ENCODE measurements around the gene CXCR5. TPM values are rescaled to one million over a fixed set of nuclear protein-coding genes. Genes with fewer than 3 reads are reported as not detected.

CXCR5 gene
- total RNA-seq, 4 donors from 2014 or later = 2.5 to 4.1 TPM; not detected in 2

- intact Hi-C loops (cut with DNase I; ENCODE audit: low total_unique reads) = no loop called here
- WGBS, 2 donors (ENCODE audit: low coverage in 1 of 2) = 66 to 75% methylated on average over 3 to 5 of the region's 5 CpGs
- in situ Hi-C loops (cut with MboI; ENCODE audit: low pct_ligation_motif_present in 1 of 4, low pct_unique_long_range_greater_than_20kb in 1 of 4, low sequenced_read_pairs in 3 of 4) = no loop called here
Observed at GRCh38 chr11:118887206-118887605, 3.5 kb downstream of the CXCR5 start.

GRCh38 chr11:118888398-118888797 lies 4.7 kb downstream of the CXCR5 start:
- H3K27ac ChIP-seq = peak overlapping the region; percentile 59 to 84 (median 72)
- H3K36me3 ChIP-seq = no peaks in the 10 kb centered on the region
- 75% methylated on average over 5 of the region's 5 CpGs; no CpG with 5 or more reads in 1 of the 2 donors for WGBS, 2 donors (ENCODE audit: low coverage in 1 of 2)
- intact Hi-C loops (cut with DNase I; ENCODE audit: low total_unique reads) = no loop called here
- no peaks in the 10 kb centered on the region for H3K27me3 ChIP-seq
- no peak for DNase-seq
- H3K4me3 ChIP-seq = no peak overlapping the region
- TF ChIP-seq POLR2A (IDR thresholded peaks at IDR 0.05) (no peak), CTCF (IDR thresholded peaks at IDR 0.05) (no peak), EP300 (IDR thresholded peaks at IDR 0.05; ENCODE audit: low read depth) (no peak), POLR2AphosphoS5 (IDR thresholded peaks at IDR 0.05) (no peak)
- no peaks in the 10 kb centered on the region for H3K9me3 ChIP-seq
- peaks cover 0 to 37% (median 12%) of the 10 kb centered on the region in 4 donors for H3K4me1 ChIP-seq
- in situ Hi-C loops (cut with MboI; ENCODE audit: low pct_ligation_motif_present in 1 of 4, low pct_unique_long_range_greater_than_20kb in 1 of 4, low sequenced_read_pairs in 3 of 4) = no loop called here

More at GRCh38 chr11:118887206-118887605, 3.5 kb downstream of the CXCR5 start:
- Histone ChIP-seq H3K9me3 (no peaks in the 10 kb centered on the region), H3K27me3 (no peaks in the 10 kb centered on the region), H3K4me1 (peaks cover 0 to 30% (median 12%) of the 10 kb centered on the region in 4 donors), H3K27ac (peak overlapping the region; percentile 41 to 84 (median 72)), H3K36me3 (no peaks in the 10 kb centered on the region), H3K4me3 (peak overlapping the region in 1 of 4 donors; percentile 18)
- TF ChIP-seq CTCF (IDR thresholded peaks at IDR 0.05) (no peak), POLR2A (IDR thresholded peaks at IDR 0.05) (no peak), EP300 (IDR thresholded peaks at IDR 0.05; ENCODE audit: low read depth) (no peak), POLR2AphosphoS5 (IDR thresholded peaks at IDR 0.05) (no peak)
- no peak for DNase-seq

GRCh38 chr11:118889797-118890196 lies 6.1 kb downstream of the CXCR5 start:
- 68% methylated on average over 5 of the region's 5 CpGs; no CpG with 5 or more reads in 1 of the 2 donors for whole genome bisulfite sequencing, 2 donors (ENCODE audit: low coverage in 1 of 2)
- peaks cover 0 to 37% (median 12%) of the 10 kb centered on the region in 4 donors for H3K4me1 ChIP-seq
- intact Hi-C loops (cut with DNase I; ENCODE audit: low total_unique reads) = loop anchor here (5.0 kb wide), 1 partner anchor 197 kb away; no protein-coding TSS in a partner anchor
- TF ChIP-seq CTCF (IDR thresholded peaks at IDR 0.05) = no peak
- no peaks in the 10 kb centered on the region for H3K27me3 ChIP-seq
- H3K36me3 ChIP-seq = no peaks in the 10 kb centered on the region
- no peak overlapping the region for H3K4me3 ChIP-seq
- no peak for DNase-seq
- H3K9me3 ChIP-seq = no peaks in the 10 kb centered on the region
- in situ Hi-C loops (cut with MboI; ENCODE audit: low pct_ligation_motif_present in 1 of 4, low pct_unique_long_range_greater_than_20kb in 1 of 4, low sequenced_read_pairs in 3 of 4) = no loop called here
- peak overlapping the region in 3 of 4 donors; percentile 70 to 84 (median 74) for H3K27ac ChIP-seq

- peak overlapping the region in 1 of 4 donors; percentile 31 for H3K27ac ChIP-seq
- intact Hi-C loops (cut with DNase I; ENCODE audit: low total_unique reads) = loop anchor here (5.0 kb wide), 1 partner anchor 200 kb away; no protein-coding TSS in a partner anchor
- in situ Hi-C loops (cut with MboI; ENCODE audit: low pct_ligation_motif_present in 1 of 4, low pct_unique_long_range_greater_than_20kb in 1 of 4, low sequenced_read_pairs in 3 of 4) = no loop called here
- no peak for TF ChIP-seq CTCF (IDR thresholded peaks at IDR 0.05)
- no peak for TF ChIP-seq POLR2AphosphoS5 (IDR thresholded peaks at IDR 0.05)
- TF ChIP-seq POLR2A (IDR thresholded peaks at IDR 0.05) = no peak
- no peak for TF ChIP-seq EP300 (IDR thresholded peaks at IDR 0.05; ENCODE audit: low read depth)
- no peak overlapping the region for H3K4me3 ChIP-seq
- DNase-seq = peak; percentile 58
- 5% methylated on average over 4 of the region's 4 CpGs; no CpG with 5 or more reads in 1 of the 2 donors for WGBS, 2 donors (ENCODE audit: low coverage in 1 of 2)
- no peaks in the 10 kb centered on the region for H3K27me3 ChIP-seq
- H3K36me3 ChIP-seq = no peaks in the 10 kb centered on the region
- peaks cover 0 to 49% (median 12%) of the 10 kb centered on the region in 4 donors for H3K4me1 ChIP-seq
- no peaks in the 10 kb centered on the region for H3K9me3 ChIP-seq
Observed at GRCh38 chr11:118892514-118892913, 8.8 kb downstream of the CXCR5 start.
